Endodermal cell (in vitro differentiated cells): Measurements from ENCODE around the gene IQSEC3. TPM values are rescaled to one million over a fixed set of nuclear protein-coding genes. Genes with fewer than 3 reads are reported as not detected.

Experiments used
- DNase-seq: peaks from one replicate; pipeline ENCODE4 v3.0.0-alpha.2; 2017
- H3K27ac ChIP-seq: 2 replicates; pipeline ENCODE4 v1.5.1; 2013; ENCODE audit warnings: mild to moderate bottlenecking, low read depth, low read length, moderate library complexity
- H3K27me3 ChIP-seq: 2 replicates; pipeline ENCODE4 v1.6.1; 2013; ENCODE audit warnings: mild to moderate bottlenecking, low read length, moderate library complexity; ENCODE audit not compliant: insufficient read depth, control insufficient read depth, poor library complexity, severe bottlenecking
- H3K36me3 ChIP-seq: 2 replicates; pipeline ENCODE4 v1.7.0; 2013; ENCODE audit warnings: mild to moderate bottlenecking, low read length, moderate library complexity; ENCODE audit not compliant: control insufficient read depth, insufficient read depth
- H3K4me1 ChIP-seq: one replicate; pipeline ENCODE4 v1.7.0; 2013; ENCODE audit warnings: low read length; ENCODE audit not compliant: control insufficient read depth, insufficient read depth
- H3K4me3 ChIP-seq: 2 replicates; pipeline ENCODE4 v1.5.1; 2013; ENCODE audit warnings: mild to moderate bottlenecking, low read length, moderate library complexity
- H3K9ac ChIP-seq: 2 replicates; pipeline ENCODE4 v1.6.1; 2013; ENCODE audit warnings: mild to moderate bottlenecking, low read length, moderate library complexity; ENCODE audit not compliant: poor library complexity, severe bottlenecking; ENCODE audit errors: extremely low read depth
- H3K9me3 ChIP-seq: 2 replicates; pipeline ENCODE4 v1.6.1; 2013; ENCODE audit warnings: mild to moderate bottlenecking, low read length, moderate library complexity; ENCODE audit not compliant: control insufficient read depth
- H3K27ac Mint-ChIP-seq: 2 replicates; pipeline ENCODE4 v1.8.0; 2020; ENCODE audit warnings: mixed read lengths
- H3K27me3 Mint-ChIP-seq: 2 replicates; pipeline ENCODE4 v1.8.0; 2021; ENCODE audit warnings: mild to moderate bottlenecking, mixed read lengths; ENCODE audit not compliant: insufficient read depth
- H3K36me3 Mint-ChIP-seq: 2 replicates; pipeline ENCODE4 v1.8.0; 2020; ENCODE audit warnings: low read depth, mixed read lengths
- H3K4me1 Mint-ChIP-seq: 2 replicates; pipeline ENCODE4 v1.8.0; 2020; ENCODE audit warnings: mixed read lengths
- H3K4me3 Mint-ChIP-seq: 2 replicates; pipeline ENCODE4 v1.8.0; 2020; ENCODE audit warnings: mild to moderate bottlenecking, moderate library complexity, mixed read lengths
- H3K9me3 Mint-ChIP-seq: 2 replicates; pipeline ENCODE4 v1.8.0; 2020; ENCODE audit warnings: mild to moderate bottlenecking, mixed read lengths
- CTCF ChIP-seq: fragments of 200-600 bp; sonication (generic); conservative IDR thresholded peaks from 2 replicates; pipeline ENCODE4 v1.5.0; 2021; ENCODE audit warnings: antibody characterized with exemption, mild to moderate bottlenecking
- WGBS, 2 experiments: methylation state at CpG; one replicate each; pipeline versions ENCODE4 v1.1.5 to v1.1.7; 2013; ENCODE audit warnings: missing lambda C conversion rate in 2 of 2, mixed read lengths in 1 of 2; ENCODE audit not compliant: insufficient coverage in 1 of 2, insufficient read length in 1 of 2; 5-methylcytosine and 5-hydroxymethylcytosine counted together
- total RNA-seq, 2 donors: library from RNA; stranded (reverse); fragmentation: NEBNext Ultra II Directional in 1 of 2; extraction: Animal tissue kit (Norgen Biotek cat#: 25700) in 1 of 2; gene quantifications; 2 replicates in 1 of 2; 3 replicates in 1 of 2; pipeline ENCODE4 v1.2.1, GENCODE V29; 2021

IQSEC3 gene
- total RNA-seq, 2 donors from 2014 or later, result 1.5 to 2.7 TPM

GRCh38 chr12:104551-105081, 38.0 kb downstream of the IQSEC3 start:
- WGBS, 2 experiments, result 93 to 95% methylated on average over 16 to 40 of the region's 40 CpGs
- peaks cover 47% of the 10 kb centered on the region for H3K27me3 Mint-ChIP-seq
- TF ChIP-seq CTCF, result no peak
- H3K9me3 Mint-ChIP-seq, result peaks cover 8% of the 10 kb centered on the region
- H3K4me3 ChIP-seq, result no peak overlapping the region
- H3K27ac Mint-ChIP-seq, result no peak overlapping the region
- peak; percentile 66 for DNase-seq
- H3K27me3 ChIP-seq, result no peaks in the 10 kb centered on the region
- H3K9ac ChIP-seq, result no peak overlapping the region
- H3K4me1 Mint-ChIP-seq, result peaks cover 15% of the 10 kb centered on the region
- H3K4me3 Mint-ChIP-seq, result no peak overlapping the region
- H3K4me1 ChIP-seq, result no peaks in the 10 kb centered on the region
- H3K9me3 ChIP-seq, result no peaks in the 10 kb centered on the region
- no peak overlapping the region for H3K27ac ChIP-seq
- no peaks in the 10 kb centered on the region for H3K36me3 ChIP-seq
- H3K36me3 Mint-ChIP-seq, result no peaks in the 10 kb centered on the region

GRCh38 chr12:105696-106095, 39.1 kb downstream of the IQSEC3 start:
- H3K9me3 Mint-ChIP-seq, result peaks cover 8% of the 10 kb centered on the region
- H3K4me3 Mint-ChIP-seq, result no peak overlapping the region
- 93 to 100% methylated on average over 2 to 4 of the region's 4 CpGs for WGBS, 2 experiments
- no peak for DNase-seq
- TF ChIP-seq CTCF, result no peak
- Histone ChIP-seq H3K4me3 (no peak overlapping the region), H3K4me1 (no peaks in the 10 kb centered on the region), H3K27ac (no peak overlapping the region), H3K27me3 (no peaks in the 10 kb centered on the region), H3K9ac (no peak overlapping the region), H3K9me3 (no peaks in the 10 kb centered on the region), H3K36me3 (no peaks in the 10 kb centered on the region)
- peaks cover 22% of the 10 kb centered on the region for H3K4me1 Mint-ChIP-seq
- no peaks in the 10 kb centered on the region for H3K36me3 Mint-ChIP-seq
- H3K27me3 Mint-ChIP-seq, result peaks cover 38% of the 10 kb centered on the region
- H3K27ac Mint-ChIP-seq, result no peak overlapping the region

- Histone ChIP-seq H3K4me3 (no peak overlapping the region), H3K9me3 (no peaks in the 10 kb centered on the region), H3K27ac (no peak overlapping the region), H3K27me3 (no peaks in the 10 kb centered on the region), H3K9ac (no peak overlapping the region), H3K4me1 (no peaks in the 10 kb centered on the region), H3K36me3 (no peaks in the 10 kb centered on the region)
- Mint-ChIP-seq H3K9me3 (peaks cover 8% of the 10 kb centered on the region), H3K27me3 (peaks cover 33% of the 10 kb centered on the region), H3K4me3 (no peak overlapping the region), H3K27ac (no peak overlapping the region), H3K36me3 (no peaks in the 10 kb centered on the region), H3K4me1 (peaks cover 22% of the 10 kb centered on the region)
- 80 to 84% methylated on average over 2 to 5 of the region's 5 CpGs for WGBS, 2 experiments
- peak; percentile 91 for DNase-seq
- peak; percentile 79 for TF ChIP-seq CTCF
Observed at GRCh38 chr12:106118-106591, 39.6 kb downstream of the IQSEC3 start.
